Measurements from ENCODE around the gene DNAJB8. TPM values are rescaled to one million over a fixed set of nuclear protein-coding genes. Genes with fewer than 3 reads are reported as not detected.

Gene DNAJB8
- not detected for total RNA-seq

DNA sequence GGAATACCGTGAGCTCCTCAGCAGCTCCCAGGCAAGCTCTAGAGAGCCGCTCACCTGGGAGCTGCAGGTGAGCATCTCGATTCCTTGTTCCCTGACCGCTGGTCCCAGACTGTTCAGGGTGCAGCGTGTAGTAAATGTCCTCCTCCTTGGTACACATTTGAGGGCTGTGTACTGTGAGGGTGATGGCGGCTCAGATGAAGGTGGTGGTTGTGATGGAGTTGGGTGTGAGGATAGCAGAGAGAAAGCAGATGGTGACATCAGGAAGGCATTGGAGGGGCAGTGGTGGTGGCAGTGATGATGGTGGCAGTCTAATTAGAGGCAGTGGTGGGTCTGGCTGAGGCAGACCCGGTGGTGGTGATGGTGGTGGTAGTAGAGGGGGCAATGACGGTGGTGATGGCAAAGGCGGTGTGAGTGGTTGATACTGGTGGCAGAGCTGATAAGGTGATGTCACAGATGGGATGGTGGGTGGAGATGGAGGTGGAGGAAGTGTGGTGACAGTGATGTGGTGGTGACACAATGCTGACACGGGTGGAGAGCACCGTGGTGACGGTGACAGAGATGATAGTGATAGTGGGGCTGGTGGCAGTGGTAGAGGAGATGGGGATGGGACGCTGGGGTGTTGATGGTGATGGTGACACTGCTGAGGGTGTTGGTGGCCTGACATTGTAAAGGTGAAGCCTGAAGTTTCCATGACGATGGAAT, at the start of gene DNAJB8:
Gene DNAJB8 (minus strand): TSS at position 51 of the 702 bp plus-strand sequence. CDS start 3,645 bp downstream, outside the sequence.
- Histone ChIP-seq H3K4me1 (no peaks in the 10 kb centered on the region), H3K27me3 (peaks cover 0 to 2% (median 0%) of the 10 kb centered on the region in 3 donors), H3K36me3 (no peaks in the 10 kb centered on the region), H3K9me3 (no peaks in the 10 kb centered on the region), H3K4me3 (no peak within 1 kb of the TSS), H3K27ac (no peak within 1 kb of the TSS)
- no peak for DNase-seq
- no peak for ATAC-seq
- TF ChIP-seq, protein P1, sequence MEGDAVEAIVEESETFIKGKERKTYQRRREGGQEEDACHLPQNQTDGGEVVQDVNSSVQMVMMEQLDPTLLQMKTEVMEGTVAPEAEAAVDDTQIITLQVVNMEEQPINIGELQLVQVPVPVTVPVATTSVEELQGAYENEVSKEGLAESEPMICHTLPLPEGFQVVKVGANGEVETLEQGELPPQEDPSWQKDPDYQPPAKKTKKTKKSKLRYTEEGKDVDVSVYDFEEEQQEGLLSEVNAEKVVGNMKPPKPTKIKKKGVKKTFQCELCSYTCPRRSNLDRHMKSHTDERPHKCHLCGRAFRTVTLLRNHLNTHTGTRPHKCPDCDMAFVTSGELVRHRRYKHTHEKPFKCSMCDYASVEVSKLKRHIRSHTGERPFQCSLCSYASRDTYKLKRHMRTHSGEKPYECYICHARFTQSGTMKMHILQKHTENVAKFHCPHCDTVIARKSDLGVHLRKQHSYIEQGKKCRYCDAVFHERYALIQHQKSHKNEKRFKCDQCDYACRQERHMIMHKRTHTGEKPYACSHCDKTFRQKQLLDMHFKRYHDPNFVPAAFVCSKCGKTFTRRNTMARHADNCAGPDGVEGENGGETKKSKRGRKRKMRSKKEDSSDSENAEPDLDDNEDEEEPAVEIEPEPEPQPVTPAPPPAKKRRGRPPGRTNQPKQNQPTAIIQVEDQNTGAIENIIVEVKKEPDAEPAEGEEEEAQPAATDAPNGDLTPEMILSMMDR (IDR thresholded peaks at IDR 0.05 in 4 of 5, conservative IDR thresholded peaks at IDR 0.05 in 1 of 5) = no peak
- TF ChIP-seq POLR2A (IDR thresholded peaks at IDR 0.05) = no peak
- in situ Hi-C loops (cut with MboI; ENCODE audit: low sequenced_read_pairs in 4 of 4) (no loop called here), intact Hi-C loops (cut with DNase I; ENCODE audit: low total_unique reads) (no loop called here)

DNA sequence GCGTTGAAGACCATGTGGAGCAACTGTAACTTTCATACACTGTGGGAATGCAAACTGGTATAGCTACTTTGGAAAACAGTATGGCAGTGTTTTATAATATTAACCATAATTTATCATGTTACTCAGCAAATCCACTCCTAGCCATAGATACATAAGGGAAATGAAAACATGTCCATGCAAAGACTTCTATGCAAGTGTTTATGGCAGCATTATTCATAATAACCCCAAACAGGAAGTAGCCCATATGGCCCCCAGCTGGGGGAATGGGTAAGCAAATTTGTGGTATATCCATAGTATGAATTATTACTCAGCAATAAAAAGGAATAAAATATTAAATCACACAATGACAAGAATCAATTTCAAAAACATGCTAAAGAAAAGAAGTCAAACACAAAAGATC, 49.3 kb upstream of the DNAJB8 start:
- TF ChIP-seq, protein P1 (IDR thresholded peaks at IDR 0.05 in 4 of 5, conservative IDR thresholded peaks at IDR 0.05 in 1 of 5) = no peak
- no peak for TF ChIP-seq POLR2A (IDR thresholded peaks at IDR 0.05)
- in situ Hi-C loops (cut with MboI; ENCODE audit: low sequenced_read_pairs in 4 of 4) (no loop called here), intact Hi-C loops (cut with DNase I; ENCODE audit: low total_unique reads) (no loop called here)
- Histone ChIP-seq H3K4me3 (no peak overlapping the region), H3K36me3 (no peaks in the 10 kb centered on the region), H3K4me1 (no peaks in the 10 kb centered on the region), H3K27ac (no peak overlapping the region), H3K27me3 (peaks cover 0 to 18% (median 8%) of the 10 kb centered on the region in 3 donors), H3K9me3 (no peaks in the 10 kb centered on the region)
- ATAC-seq (no peak), DNase-seq (no peak)

DNA sequence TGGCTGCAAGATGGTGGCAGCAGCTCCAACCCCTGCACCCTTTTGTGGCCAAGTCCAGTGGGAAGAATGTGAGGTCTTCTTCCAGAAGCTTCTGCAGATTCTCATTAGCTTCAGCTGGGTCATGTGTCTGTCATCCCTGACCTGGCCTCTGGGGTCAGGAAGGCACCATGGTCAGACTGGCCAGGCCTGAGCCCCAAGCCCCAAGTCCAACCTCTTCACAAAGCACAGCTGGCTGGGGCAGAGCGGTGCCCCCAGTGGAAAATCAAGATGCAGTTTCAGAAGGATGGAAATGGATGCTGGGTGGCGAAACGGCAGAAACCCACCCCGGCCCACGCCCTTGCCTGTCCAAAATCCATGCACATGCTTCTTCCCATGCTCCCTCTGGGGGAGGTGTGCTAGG, 42.2 kb upstream of the DNAJB8 start:
- Histone ChIP-seq H3K27me3 (peaks cover 0 to 10% (median 0%) of the 10 kb centered on the region in 3 donors), H3K27ac (no peak overlapping the region), H3K36me3 (no peaks in the 10 kb centered on the region), H3K9me3 (no peaks in the 10 kb centered on the region), H3K4me1 (no peaks in the 10 kb centered on the region), H3K4me3 (no peak overlapping the region)
- no peak for DNase-seq
- in situ Hi-C loops (cut with MboI; ENCODE audit: low sequenced_read_pairs in 4 of 4) = loop anchor here in 3 of 4 donors (10.0 kb wide), 2 partner anchors 334 to 414 kb away; no protein-coding TSS in a partner anchor
- intact Hi-C loops (cut with DNase I; ENCODE audit: low total_unique reads) = no loop called here
- TF ChIP-seq POLR2A (IDR thresholded peaks at IDR 0.05) = no peak
- TF ChIP-seq, protein P1 (IDR thresholded peaks at IDR 0.05 in 4 of 5, conservative IDR thresholded peaks at IDR 0.05 in 1 of 5) = no peak
- ATAC-seq = no peak

DNA sequence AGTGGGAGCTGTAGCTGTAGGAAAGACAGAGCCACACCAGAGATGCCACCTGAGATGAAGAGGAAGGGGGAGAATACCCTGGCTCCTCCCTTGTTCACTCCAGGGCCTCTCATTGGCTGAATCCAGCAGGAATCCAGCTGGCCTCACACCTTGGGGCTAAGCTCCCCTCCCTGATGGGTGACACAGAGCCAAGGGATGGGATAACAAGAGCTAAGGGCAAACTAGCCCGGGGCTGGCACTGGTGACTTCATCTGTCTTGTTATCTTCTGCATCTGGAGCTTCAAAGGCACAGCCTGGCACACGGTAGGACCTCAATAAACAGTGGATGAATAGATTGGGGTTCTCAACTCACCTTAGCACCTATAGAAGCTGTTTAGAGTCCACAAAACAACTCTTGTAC, 40.1 kb upstream of the DNAJB8 start:
- Histone ChIP-seq H3K4me1 (no peaks in the 10 kb centered on the region), H3K36me3 (no peaks in the 10 kb centered on the region), H3K9me3 (no peaks in the 10 kb centered on the region), H3K27me3 (peaks cover 0 to 2% (median 1%) of the 10 kb centered on the region in 3 donors), H3K27ac (no peak overlapping the region), H3K4me3 (no peak overlapping the region)
- in situ Hi-C loops (cut with MboI; ENCODE audit: low sequenced_read_pairs in 4 of 4) = loop anchor here in 3 of 4 donors (10.0 kb wide), 2 partner anchors 332 to 412 kb away; no protein-coding TSS in a partner anchor
- TF ChIP-seq POLR2A (IDR thresholded peaks at IDR 0.05) = no peak
- TF ChIP-seq, protein P1 (IDR thresholded peaks at IDR 0.05 in 4 of 5, conservative IDR thresholded peaks at IDR 0.05 in 1 of 5) = no peak
- no peak for DNase-seq
- ATAC-seq = no peak
- intact Hi-C loops (cut with DNase I; ENCODE audit: low total_unique reads) = no loop called here
